ENCODE measurements around the gene PARP1.

PARP1 gene

DNA sequence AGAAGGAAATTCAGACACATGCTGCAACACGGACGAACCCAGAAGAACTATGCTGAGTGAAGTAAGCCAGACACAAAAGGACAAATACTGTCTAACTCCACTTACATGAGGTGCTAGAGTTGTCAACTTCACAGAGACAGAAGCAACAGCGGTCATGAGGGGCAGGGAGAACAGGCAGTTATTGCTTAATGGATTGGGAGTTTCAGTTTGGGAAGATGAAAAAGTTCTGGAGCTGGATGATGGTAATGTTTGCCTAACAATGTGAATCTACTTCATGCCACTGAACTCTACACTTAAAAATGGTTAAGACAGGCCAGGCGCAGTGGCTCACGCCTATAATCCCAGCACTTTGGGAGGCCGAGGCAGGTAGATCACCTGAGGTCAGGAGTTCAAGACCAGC lies 12.1 kb downstream of the PARP1 start:
- peaks cover 24% of the 10 kb centered on the region for H3K36me3 ChIP-seq
- no peaks in the 10 kb centered on the region for H3K9me3 ChIP-seq
- TF ChIP-seq, protein P1, sequence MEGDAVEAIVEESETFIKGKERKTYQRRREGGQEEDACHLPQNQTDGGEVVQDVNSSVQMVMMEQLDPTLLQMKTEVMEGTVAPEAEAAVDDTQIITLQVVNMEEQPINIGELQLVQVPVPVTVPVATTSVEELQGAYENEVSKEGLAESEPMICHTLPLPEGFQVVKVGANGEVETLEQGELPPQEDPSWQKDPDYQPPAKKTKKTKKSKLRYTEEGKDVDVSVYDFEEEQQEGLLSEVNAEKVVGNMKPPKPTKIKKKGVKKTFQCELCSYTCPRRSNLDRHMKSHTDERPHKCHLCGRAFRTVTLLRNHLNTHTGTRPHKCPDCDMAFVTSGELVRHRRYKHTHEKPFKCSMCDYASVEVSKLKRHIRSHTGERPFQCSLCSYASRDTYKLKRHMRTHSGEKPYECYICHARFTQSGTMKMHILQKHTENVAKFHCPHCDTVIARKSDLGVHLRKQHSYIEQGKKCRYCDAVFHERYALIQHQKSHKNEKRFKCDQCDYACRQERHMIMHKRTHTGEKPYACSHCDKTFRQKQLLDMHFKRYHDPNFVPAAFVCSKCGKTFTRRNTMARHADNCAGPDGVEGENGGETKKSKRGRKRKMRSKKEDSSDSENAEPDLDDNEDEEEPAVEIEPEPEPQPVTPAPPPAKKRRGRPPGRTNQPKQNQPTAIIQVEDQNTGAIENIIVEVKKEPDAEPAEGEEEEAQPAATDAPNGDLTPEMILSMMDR (IDR thresholded peaks at IDR 0.05) = no peak
- H3K4me3 ChIP-seq (ENCODE audit: low read depth in 1 of 2, low read length in 1 of 2) = no peak overlapping the region
- no peaks in the 10 kb centered on the region for H3K27me3 ChIP-seq
- H3K27ac ChIP-seq = no peak overlapping the region
- no peaks in the 10 kb centered on the region for H3K4me1 ChIP-seq (ENCODE audit: control insufficient read depth in 1 of 2, insufficient read depth in 1 of 2, low read depth in 1 of 2, low read length in 1 of 2)

DNA sequence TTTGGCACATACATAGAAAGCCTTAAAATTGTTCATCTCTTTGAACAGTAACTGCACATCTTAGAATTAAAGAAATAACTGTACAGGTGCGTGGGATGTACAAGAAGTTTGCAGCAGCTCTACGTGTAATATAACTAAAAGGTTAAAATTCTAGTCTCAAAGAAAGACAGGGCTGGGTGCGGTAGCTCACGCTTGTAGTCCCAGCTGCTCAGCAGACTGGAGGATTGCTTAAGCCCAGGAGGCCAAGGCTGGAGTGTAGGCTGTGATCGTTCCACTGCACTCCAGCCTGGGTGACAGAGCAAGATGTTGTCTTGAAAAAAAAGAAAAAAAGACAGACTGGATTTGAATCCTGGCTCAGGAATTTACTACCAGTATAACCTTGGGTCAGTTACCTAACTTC lies 13.4 kb downstream of the PARP1 start:
- H3K4me3 ChIP-seq (ENCODE audit: low read depth in 1 of 2, low read length in 1 of 2) = no peak overlapping the region
- no peaks in the 10 kb centered on the region for H3K9me3 ChIP-seq
- H3K4me1 ChIP-seq (ENCODE audit: control insufficient read depth in 1 of 2, insufficient read depth in 1 of 2, low read depth in 1 of 2, low read length in 1 of 2) = no peaks in the 10 kb centered on the region
- H3K27me3 ChIP-seq = no peaks in the 10 kb centered on the region
- H3K36me3 ChIP-seq = peaks cover 31% of the 10 kb centered on the region
- TF ChIP-seq, protein P1 (IDR thresholded peaks at IDR 0.05) = no peak
- H3K27ac ChIP-seq = no peak overlapping the region

DNA sequence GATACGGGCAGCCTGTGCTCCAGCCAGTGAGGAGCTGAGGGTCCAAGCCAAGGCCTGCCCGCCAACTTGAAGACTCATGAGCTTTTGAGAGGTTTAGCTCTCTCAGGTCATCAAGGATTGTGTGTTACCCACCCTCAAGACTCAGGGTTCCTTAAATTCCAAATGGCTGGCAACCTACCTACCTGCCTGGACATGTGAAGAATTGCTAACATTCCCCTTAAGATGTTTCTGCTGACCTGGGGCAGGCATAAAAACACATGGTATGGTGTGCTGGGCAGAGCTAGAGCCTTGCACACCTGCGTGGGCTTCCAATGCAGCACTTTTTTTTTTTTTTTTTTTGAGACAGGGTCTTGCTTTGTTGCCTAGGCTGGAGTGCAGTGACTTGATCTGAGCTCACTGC lies 17.2 kb downstream of the PARP1 start:
- Histone ChIP-seq H3K36me3 (peaks cover 64% of the 10 kb centered on the region), H3K4me3 (ENCODE audit: low read depth in 1 of 2, low read length in 1 of 2) (no peak overlapping the region), H3K27ac (no peak overlapping the region), H3K4me1 (ENCODE audit: control insufficient read depth in 1 of 2, insufficient read depth in 1 of 2, low read depth in 1 of 2, low read length in 1 of 2) (no peaks in the 10 kb centered on the region), H3K9me3 (no peaks in the 10 kb centered on the region), H3K27me3 (no peaks in the 10 kb centered on the region)
- TF ChIP-seq, protein P1 (IDR thresholded peaks at IDR 0.05) = no peak

- Histone ChIP-seq H3K9me3 (no peaks in the 10 kb centered on the region), H3K4me3 (ENCODE audit: low read depth in 1 of 2, low read length in 1 of 2) (no peak overlapping the region), H3K4me1 (ENCODE audit: control insufficient read depth in 1 of 2, insufficient read depth in 1 of 2, low read depth in 1 of 2, low read length in 1 of 2) (no peaks in the 10 kb centered on the region), H3K27me3 (no peaks in the 10 kb centered on the region), H3K36me3 (peaks cover 89% of the 10 kb centered on the region), H3K27ac (no peak overlapping the region)
- TF ChIP-seq, protein P1 (IDR thresholded peaks at IDR 0.05) = no peak
Observed at GRCh38 chr1:226388131-226388530, 19.8 kb downstream of the PARP1 start.

GRCh38 chr1:226384717-226385116 lies 23.2 kb downstream of the PARP1 start:
- Histone ChIP-seq H3K36me3 (peaks cover 97% of the 10 kb centered on the region), H3K4me1 (ENCODE audit: control insufficient read depth in 1 of 2, insufficient read depth in 1 of 2, low read depth in 1 of 2, low read length in 1 of 2) (no peaks in the 10 kb centered on the region)

More at GRCh38 chr1:226384717-226385116, 23.2 kb downstream of the PARP1 start:
- TF ChIP-seq, protein P1 (IDR thresholded peaks at IDR 0.05) = no peak
- Histone ChIP-seq H3K9me3 (no peaks in the 10 kb centered on the region), H3K27me3 (no peaks in the 10 kb centered on the region), H3K4me3 (ENCODE audit: low read depth in 1 of 2, low read length in 1 of 2) (no peak overlapping the region), H3K27ac (no peak overlapping the region)

Measured in neutrophil (primary cell).